HG02885 (cell line): ENCODE measurements around the gene NHEJ1.

Source experiments
- ATAC-seq: cut with Tn5 transposase; IDR thresholded peaks from one replicate; pipeline ENCODE4 v1.9.1; 2021; ENCODE audit warnings: mild to moderate bottlenecking; ENCODE audit not compliant: unreplicated experiment, poor library complexity

Gene NHEJ1

DNA sequence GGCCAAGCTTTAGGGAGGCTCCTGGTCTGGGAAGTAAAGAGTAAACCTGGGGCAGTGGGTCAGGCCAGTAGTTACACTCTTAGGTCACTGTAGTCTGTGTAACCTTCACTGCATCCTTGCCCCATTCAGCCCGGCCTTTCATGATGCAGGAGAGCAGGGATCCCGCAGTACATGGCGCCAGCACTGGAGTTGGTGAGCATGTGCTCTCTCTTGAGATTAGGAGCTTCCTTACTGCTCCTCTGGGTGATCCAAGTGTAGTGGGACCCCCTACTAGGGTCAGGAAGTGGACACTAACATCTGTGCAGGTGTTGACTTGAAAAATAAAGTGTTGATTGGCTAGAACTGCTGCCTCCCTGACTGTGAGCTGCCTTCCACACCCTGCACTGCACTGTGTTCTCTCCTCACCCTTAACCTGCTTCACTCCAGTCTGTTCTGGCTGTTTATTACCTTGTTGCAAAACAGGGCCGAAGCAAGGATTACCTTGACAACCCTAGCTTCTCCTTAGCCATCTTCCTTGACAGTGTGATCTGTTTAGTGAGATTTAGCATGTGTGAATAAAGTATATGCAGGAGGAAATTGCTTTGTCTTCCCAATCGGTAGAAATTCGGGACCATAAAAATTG is 22.6 kb upstream of the NHEJ1 start:
- no peak for ATAC-seq

GRCh38 chr2:219182331-219183150 is 21.9 kb upstream of the NHEJ1 start:
- ATAC-seq: no peak

DNA sequence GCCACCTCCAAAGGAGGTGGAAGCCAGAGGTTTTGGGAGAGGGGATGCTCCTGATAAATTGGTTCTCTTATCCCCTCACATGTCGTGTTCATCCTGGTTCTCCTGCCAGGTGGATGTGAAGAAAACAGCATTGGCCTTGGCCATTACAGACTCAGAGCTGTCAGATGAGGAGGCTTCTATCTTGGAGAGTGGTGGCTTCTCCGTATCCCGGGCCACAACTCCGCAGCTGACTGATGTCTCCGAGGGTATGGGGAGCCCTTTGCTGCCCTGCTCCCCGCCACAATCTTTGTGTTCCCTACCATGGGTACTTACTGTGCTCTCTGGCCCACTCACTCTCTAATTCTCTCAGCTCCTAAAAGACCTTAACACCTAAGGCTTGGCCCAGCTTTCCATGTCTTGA is 20.9 kb upstream of the NHEJ1 start:
- ATAC-seq: no peak

DNA sequence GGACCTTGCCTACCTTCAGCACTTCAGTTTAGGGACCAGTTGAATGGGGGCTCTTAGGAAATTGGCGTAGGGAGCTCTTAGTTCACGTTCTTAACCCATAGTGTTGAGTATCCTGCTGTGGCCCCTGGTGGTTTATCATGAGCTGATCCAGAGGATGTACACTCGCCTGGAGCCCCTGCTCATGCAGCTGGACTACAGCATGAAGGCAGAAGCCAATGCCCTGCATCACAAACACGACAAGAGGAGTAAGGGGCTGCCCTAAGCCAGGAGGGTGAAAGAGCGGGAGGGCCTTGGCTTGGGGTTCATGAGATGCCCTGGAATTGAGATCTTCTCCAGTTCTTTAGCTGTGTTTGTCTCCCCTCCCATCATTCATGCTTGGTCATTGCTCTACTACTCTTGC is 20.3 kb upstream of the NHEJ1 start:
- no peak for ATAC-seq

DNA sequence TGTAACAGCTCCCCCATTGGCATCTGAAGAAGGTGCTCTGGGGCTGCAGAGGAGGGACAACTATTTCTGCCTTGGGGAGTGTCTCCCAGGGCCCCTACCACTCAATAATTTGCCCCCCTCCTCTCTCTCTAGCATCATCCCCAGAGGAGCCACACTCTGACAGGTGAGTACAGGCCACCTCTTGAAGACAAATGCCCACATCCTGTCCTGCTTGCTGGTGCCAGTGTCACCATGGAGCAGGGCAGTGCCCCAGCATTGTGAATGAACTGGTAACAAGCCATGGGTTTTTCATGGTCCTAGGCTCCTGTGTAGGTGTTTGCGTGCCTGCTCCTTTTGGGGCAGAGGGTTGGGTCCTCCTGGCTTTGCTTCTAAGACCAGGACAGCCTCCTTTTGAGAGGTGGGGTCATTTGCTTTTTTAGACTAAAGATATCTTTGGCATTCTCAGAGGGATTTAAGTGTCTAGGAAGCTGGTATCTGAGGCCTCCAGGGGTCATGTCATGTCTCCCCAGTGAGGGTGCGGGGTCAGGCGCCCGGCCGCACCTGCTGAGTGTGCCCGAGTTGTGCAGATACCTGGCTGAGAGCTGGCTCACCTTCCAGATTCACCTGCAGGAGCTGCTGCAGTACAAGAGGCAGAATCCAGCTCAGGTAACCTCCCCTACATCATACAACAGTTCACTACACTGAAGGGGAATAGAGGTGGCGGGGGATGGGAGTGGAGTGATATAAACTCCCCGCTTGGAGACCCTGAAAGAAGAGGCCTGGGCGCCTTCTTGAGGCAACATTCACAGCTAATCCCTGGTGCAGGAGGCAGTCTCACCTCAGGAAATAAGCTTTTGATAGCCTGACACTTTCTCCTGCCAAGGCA is 19.2 kb upstream of the NHEJ1 start:
- ATAC-seq: no peak

- peak; percentile 23 for ATAC-seq
Measured at GRCh38 chr2:219178377-219179175, 18.0 kb upstream of the NHEJ1 start.

DNA sequence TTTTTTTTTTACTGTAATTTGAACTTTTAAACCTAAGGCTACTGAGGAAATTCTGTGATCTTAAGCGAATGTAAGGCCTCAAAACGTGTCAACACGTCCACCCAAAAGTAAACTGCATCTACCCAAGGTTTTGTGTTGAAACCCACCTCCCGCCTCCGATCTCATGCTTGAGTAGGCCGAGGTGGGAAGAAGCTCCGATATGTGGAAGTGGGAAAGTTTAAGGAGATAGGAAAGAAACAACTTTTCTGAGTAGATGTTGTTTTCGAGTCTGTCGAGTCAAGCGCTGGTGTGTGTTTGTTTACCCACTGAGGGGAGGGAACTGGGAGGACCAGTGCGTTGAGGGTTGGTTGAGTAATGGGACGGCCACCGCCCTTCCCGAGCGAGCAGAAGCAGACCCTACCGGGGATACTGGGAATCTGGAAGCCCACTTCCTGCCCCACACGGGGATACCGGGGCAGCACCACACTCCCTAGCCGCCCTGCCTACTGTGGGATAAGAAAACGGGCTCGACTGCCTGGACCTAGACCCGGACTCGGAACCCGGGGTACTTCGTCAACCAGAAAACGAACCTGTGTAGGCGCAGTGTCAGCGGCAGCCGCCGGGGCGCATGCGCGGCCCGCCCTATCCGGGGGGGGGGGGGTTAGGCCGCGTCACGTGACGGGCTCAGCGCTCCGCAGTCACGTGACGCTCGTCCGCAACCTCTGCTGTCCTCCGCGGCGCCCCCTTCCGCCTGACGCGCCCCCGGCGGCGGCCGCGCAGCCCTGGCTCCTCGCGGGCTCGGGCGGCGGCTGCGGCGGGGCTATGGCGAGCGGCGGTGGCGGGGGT is 17.1 kb upstream of the NHEJ1 start, which contains the start of gene RETREG2:
TSS of gene RETREG2 (plus strand) at position 724 of the 825 bp plus-strand sequence. CDS start at position 802, 78 bp downstream.
- ATAC-seq: peak; percentile 47

- peak; percentile 77 for ATAC-seq
Measured at GRCh38 chr2:219176818-219177551, 16.4 kb upstream of the NHEJ1 start, which contains the start of gene CNPPD1. CNPPD1 (minus strand) TSS chr2:219176925; CDS start chr2:219176828, 97 bp downstream.

DNA sequence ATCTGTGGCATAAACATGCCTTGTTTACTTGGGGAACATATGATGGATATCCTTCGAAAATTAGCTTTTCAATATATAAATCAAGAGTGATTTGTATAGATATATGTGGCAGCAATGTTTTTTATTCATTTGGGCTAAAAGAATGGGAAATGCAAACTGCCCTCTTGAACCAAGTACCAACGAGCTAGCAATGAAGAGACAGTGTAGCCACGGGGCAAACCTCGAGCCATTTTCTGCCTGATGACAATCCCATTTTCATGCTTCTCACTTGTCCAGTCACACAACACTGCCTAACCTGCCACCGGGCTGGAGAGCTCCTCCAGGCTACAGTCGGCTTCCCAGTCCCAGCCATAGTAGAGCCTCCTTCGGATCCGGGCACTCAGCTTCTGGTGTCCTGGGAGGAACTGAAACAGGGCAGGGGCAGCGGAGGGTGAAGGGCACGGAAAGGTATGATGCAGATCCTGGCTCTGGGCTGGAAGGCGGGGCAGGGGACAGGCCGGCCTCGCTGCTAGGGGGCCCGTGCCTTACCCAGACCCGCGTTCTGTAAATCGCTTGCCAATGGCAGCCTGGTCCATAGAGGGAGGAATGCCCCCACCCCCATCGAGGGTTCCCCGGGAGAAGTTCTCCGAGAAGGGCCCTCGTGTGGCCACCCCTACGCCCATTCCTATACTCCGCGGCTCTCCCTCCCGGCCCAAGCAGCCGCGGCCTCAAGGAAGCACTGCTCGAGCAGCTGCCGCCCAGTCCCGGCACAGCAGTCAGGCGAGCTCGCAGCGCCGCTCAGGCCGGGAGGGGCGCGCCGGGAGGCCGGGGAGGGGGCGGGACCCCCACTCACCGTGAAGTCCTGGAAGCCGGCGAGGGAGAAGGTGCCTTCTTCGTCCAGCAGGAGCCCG is 15.6 kb upstream of the NHEJ1 start:
- ATAC-seq: peak; percentile 22

DNA sequence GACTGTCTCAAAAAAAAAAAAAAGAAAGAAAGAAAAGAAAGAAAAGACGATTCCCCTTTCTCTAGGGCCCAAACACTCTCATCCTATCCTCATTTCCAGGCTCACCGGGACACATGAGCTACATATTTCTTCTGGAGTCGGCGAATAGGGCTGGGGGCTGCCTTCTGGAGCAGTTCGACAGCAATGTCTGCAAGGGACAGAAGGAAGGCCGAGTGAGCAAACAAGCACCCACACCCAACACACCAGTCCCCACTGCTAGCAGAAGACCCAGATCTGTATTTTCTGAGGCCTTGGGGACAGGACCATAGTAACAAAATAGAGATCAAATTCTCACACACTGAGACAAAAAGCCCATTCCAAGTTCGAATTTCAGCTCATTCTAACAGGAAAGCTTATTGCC is 14.9 kb upstream of the NHEJ1 start:
- no peak for ATAC-seq

- ATAC-seq: no peak
Measured at GRCh38 chr2:219174801-219175200, 14.2 kb upstream of the NHEJ1 start.

GRCh38 chr2:219174146-219174545 is 13.5 kb upstream of the NHEJ1 start:
- ATAC-seq: no peak

GRCh38 chr2:219173176-219173575 is 12.6 kb upstream of the NHEJ1 start:
- no peak for ATAC-seq

- ATAC-seq: no peak
Measured at GRCh38 chr2:219172231-219173154, 11.9 kb upstream of the NHEJ1 start.

- peak; percentile 47 for ATAC-seq
Measured at GRCh38 chr2:219171231-219171651, 10.6 kb upstream of the NHEJ1 start.

DNA sequence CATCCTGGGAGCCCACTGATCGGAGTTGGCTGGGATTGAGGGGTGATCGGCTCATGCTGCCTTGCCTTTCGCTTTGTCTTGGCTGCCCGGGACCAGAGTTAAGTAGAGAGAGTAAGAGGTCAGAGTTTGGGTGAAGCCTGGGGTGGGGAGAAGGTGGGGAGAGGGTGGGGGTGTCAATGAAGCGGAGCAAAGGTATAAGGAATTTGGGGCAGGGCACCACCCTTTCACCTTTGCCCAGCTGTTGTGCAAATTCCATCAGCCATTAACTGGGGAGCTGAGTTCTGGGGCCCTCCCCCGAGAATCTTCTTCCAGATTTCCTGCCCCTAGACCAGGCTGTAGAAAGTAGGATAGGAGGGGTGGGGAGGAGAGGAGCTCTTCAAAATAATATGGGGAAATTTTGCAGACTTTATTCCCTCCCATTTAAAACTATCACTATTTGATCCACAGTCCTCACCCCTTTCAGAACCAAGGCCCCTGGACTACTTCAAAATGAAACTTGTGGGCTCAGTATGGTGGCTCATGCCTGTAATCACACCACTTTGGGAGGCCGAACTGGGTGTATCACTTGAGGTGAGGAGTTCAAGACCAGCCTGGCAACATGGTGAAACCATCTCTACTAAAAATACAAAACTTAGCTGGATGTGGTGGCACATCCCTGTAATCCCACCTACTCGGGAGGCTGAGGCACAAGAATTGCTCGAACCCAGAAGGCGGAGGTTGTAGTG is 9.5 kb upstream of the NHEJ1 start, which contains the start of gene SLC23A3:
TSS of gene SLC23A3 (minus strand) at position 100 of the 725 bp plus-strand sequence. CDS start at position 55, 45 bp downstream.
- ATAC-seq: no peak
